CD4-positive, alpha-beta T cell (primary cell): ENCODE results near the gene CEP85. TPM values are rescaled to one million over a fixed set of nuclear protein-coding genes. Genes with fewer than 3 reads are reported as not detected.
A peak's percentile ranks its signal among the peaks of the same experiment; 100 is the strongest.

Source experiments
- ATAC-seq: fragments of 200-7000 bp; cut with Tn5 transposase; one replicate; pipeline ENCODE4 v1.10.0; 2022; ENCODE audit warnings: mild to moderate bottlenecking; ENCODE audit not compliant: poor library complexity
- CTCF ChIA-PET: fragments of 350-600 bp; sonication (Branson Sonifier 250); formaldehyde crosslinking; loops from one replicate; lab custom pipeline; 2021; ENCODE audit warnings: antibody characterized with exemption, inconsistent platforms; lab: Charles Lee
- POLR2A ChIA-PET: fragments of 350-600 bp; sonication (Branson Sonifier 250); formaldehyde crosslinking; loops from one replicate; lab custom pipeline; 2021; ENCODE audit warnings: antibody characterized with exemption, inconsistent platforms; lab: Charles Lee
- DNase-seq, 14 experiments: peaks; one replicate each; pipeline ENCODE4 v3.0.0-alpha.2; 2013 to 2020; ENCODE audit warnings: mixed read lengths in 2 of 14
- H3K27ac ChIP-seq, 2 donors: one replicate each; pipeline versions ENCODE4 v1.5.1 to v1.7.0; 2013; ENCODE audit warnings: low read length in 2 of 2, low read depth in 1 of 2, mild to moderate bottlenecking in 1 of 2
- H3K27me3 ChIP-seq, 2 experiments: 1 replicate in 1 of 2; 2 replicates in 1 of 2; pipeline versions ENCODE4 v1.6.1 to v1.7.0; 2013; ENCODE audit warnings: low read length in 2 of 2, control low read depth in 1 of 2, mild to moderate bottlenecking in 1 of 2, moderate library complexity in 1 of 2; ENCODE audit not compliant: insufficient read depth in 2 of 2, control insufficient read depth in 1 of 2
- H3K36me3 ChIP-seq: one replicate; pipeline ENCODE4 v1.6.1; 2013; ENCODE audit warnings: low read length, control low read depth; ENCODE audit not compliant: insufficient read depth
- H3K4me1 ChIP-seq: one replicate; pipeline ENCODE4 v1.6.1; 2013; ENCODE audit warnings: low read length, control low read depth; ENCODE audit not compliant: insufficient read depth
- H3K4me3 ChIP-seq: one replicate; pipeline ENCODE4 v1.5.1; 2013; ENCODE audit warnings: mild to moderate bottlenecking, low read length, moderate library complexity
- H3K9me3 ChIP-seq, 2 experiments: 1 replicate in 1 of 2; 2 replicates in 1 of 2; pipeline versions ENCODE4 v1.6.1 to v1.7.0; 2013; ENCODE audit warnings: low read length in 2 of 2, mild to moderate bottlenecking in 2 of 2, control low read depth in 1 of 2, moderate library complexity in 1 of 2; ENCODE audit not compliant: control insufficient read depth in 1 of 2, insufficient read depth in 1 of 2
- H3K27ac Mint-ChIP-seq: one replicate; pipeline ENCODE4 v1.8.0; 2020; ENCODE audit warnings: mixed read lengths
- H3K27me3 Mint-ChIP-seq: one replicate; pipeline ENCODE4 v1.8.0; 2021; ENCODE audit warnings: mixed read lengths
- H3K36me3 Mint-ChIP-seq: one replicate; pipeline ENCODE4 v1.8.0; 2021; ENCODE audit warnings: low read depth, mixed read lengths
- H3K4me1 Mint-ChIP-seq: one replicate; pipeline ENCODE4 v1.8.0; 2021; ENCODE audit warnings: low read depth, mixed read lengths
- H3K4me3 Mint-ChIP-seq: one replicate; pipeline ENCODE4 v1.8.0; 2020; ENCODE audit warnings: mild to moderate bottlenecking, mixed read lengths
- H3K9me3 Mint-ChIP-seq: one replicate; pipeline ENCODE4 v1.8.0; 2020; ENCODE audit warnings: mixed read lengths
- CTCF ChIP-seq: fragments of 200-600 bp; IDR thresholded peaks from one replicate; pipeline ENCODE4 v1.8.0; 2022; ENCODE audit warnings: antibody characterized with exemption, mild to moderate bottlenecking
- intact Hi-C, 2 experiments: fragments of 100-400 bp; cut with DNase I in 1 of 2; cut with micrococcal nuclease in 1 of 2; formaldehyde crosslinking; loops; one replicate each; pipeline versions ENCODE4 v1.15.1 to v1.9.0; 2023 to 2025; cut with DNase I, micrococcal nuclease
- total RNA-seq, 174 experiments: library from RNA in 2 of 174; stranded (reverse) in 2 of 174; gene quantifications; one replicate each; pipeline ENCODE4 v1.2.3 and lab custom pipeline; 2021 to 2026

Gene CEP85
- total RNA-seq, 2 experiments from 2014 or later = 7.6 to 8.4 TPM

GRCh38 chr1:26277719-26278118 lies 43.7 kb downstream of the CEP85 start:
- intact Hi-C loops = loop anchor here in 1 of 2 experiments (5.0 kb wide), 1 partner anchor 40 kb away; no protein-coding TSS in a partner anchor
- Mint-ChIP-seq H3K27ac (peak overlapping the region; percentile 95), H3K27me3 (no peaks in the 10 kb centered on the region), H3K9me3 (no peaks in the 10 kb centered on the region), H3K4me1 (peaks cover 64% of the 10 kb centered on the region), H3K36me3 (peaks cover 60% of the 10 kb centered on the region), H3K4me3 (no peak overlapping the region)
- no peaks in the 10 kb centered on the region for H3K27me3 ChIP-seq
- H3K27ac ChIP-seq = peak overlapping the region; percentile 84 to 91
- H3K9me3 ChIP-seq = no peaks in the 10 kb centered on the region
- peaks cover 70% of the 10 kb centered on the region for H3K4me1 ChIP-seq
- ATAC-seq (no peak), DNase-seq (peak in 1 of 14 experiments; percentile 7)
- no peak for TF ChIP-seq CTCF
- ChIA-PET POLR2A (interaction anchor here (3.1 to 20.7 kb wide), 4 partner anchors 7 to 81 kb away, joined by 11 to 977 read pairs (median 19); partner anchors contain the start of genes CD52 and UBXN11), CTCF (interaction anchor here (1.4 to 5.1 kb wide), 3 partner anchors 10 to 139 kb away, joined by 7 to 158 read pairs (median 88); partner anchors contain the start of gene CD52)
- H3K36me3 ChIP-seq = peaks cover 27% of the 10 kb centered on the region
- no peak overlapping the region for H3K4me3 ChIP-seq

- CTCF ChIA-PET = interaction anchor here (5.1 kb wide), 1 partner anchor 40 kb away, joined by 158 read pairs; the partner anchor contains the start of gene CD52
- H3K36me3 Mint-ChIP-seq = peaks cover 62% of the 10 kb centered on the region
- H3K27ac ChIP-seq = peak overlapping the region; percentile 84 to 91
Measured at GRCh38 chr1:26278303-26278702, 44.3 kb downstream of the CEP85 start.

More at GRCh38 chr1:26278303-26278702, 44.3 kb downstream of the CEP85 start:
- intact Hi-C loops = loop anchor here in 1 of 2 experiments (5.0 kb wide), 1 partner anchor 41 kb away; no protein-coding TSS in a partner anchor
- TF ChIP-seq CTCF = no peak
- peaks cover 70% of the 10 kb centered on the region for H3K4me1 Mint-ChIP-seq
- H3K27me3 Mint-ChIP-seq = no peaks in the 10 kb centered on the region
- H3K36me3 ChIP-seq = peaks cover 33% of the 10 kb centered on the region
- POLR2A ChIA-PET = interaction anchor here (2.2 to 20.7 kb wide), 3 partner anchors 10 to 81 kb away, joined by 11 to 977 read pairs (median 33); partner anchors contain the start of gene CD52
- ATAC-seq = no peak
- H3K9me3 Mint-ChIP-seq = no peaks in the 10 kb centered on the region
- H3K9me3 ChIP-seq = no peaks in the 10 kb centered on the region
- DNase-seq = no peak
- H3K4me3 ChIP-seq = no peak overlapping the region
- H3K4me3 Mint-ChIP-seq = peak overlapping the region; percentile 62
- peak overlapping the region; percentile 95 for H3K27ac Mint-ChIP-seq
- H3K4me1 ChIP-seq = peaks cover 76% of the 10 kb centered on the region
- H3K27me3 ChIP-seq = no peaks in the 10 kb centered on the region
